Stomach (tissue), 4 donors: ENCODE data around the gene GDPD3.

ENCODE experiments used
- POLR2A ChIP-seq, 4 donors: fragments of 450-650 bp; IDR thresholded peaks; one replicate each; pipeline ENCODE4 v1.6.1; 2016; ENCODE audit warnings: antibody characterized with exemption in 4 of 4, control low read depth in 2 of 4, mild to moderate bottlenecking in 1 of 4, moderate library complexity in 1 of 4
- TF ChIP-seq, protein P1 (sequence below), 7 experiments: fragments of 450-650 bp in 4 of 7; fragments of 200-600 bp in 3 of 7; sonication (generic) in 3 of 7; IDR thresholded peaks; one replicate each; pipeline ENCODE4 v1.5.1; 2016 to 2019; ENCODE audit warnings: antibody characterized with exemption in 7 of 7, control low read depth in 2 of 7, mild to moderate bottlenecking in 1 of 7

DNA sequence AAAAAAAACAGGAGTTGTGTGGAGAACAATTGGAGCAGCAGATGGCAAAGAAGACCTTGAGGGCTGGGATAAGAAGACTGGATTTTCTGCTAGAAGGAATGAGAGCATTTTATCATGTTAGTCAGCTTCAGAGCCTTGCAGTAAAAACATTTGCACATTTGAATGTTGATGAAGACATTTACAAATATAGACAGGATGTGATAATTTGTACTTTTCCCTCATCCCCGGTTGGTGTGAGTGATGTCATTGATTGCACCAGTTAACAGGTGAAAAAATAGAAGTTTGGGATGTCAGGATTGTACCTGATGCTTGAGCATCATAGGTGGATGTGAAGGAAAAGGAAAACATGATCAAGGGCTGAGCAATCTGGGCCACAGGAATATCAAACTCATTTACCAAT lies 32.3 kb upstream of the GDPD3 start:
- TF ChIP-seq, protein P1, sequence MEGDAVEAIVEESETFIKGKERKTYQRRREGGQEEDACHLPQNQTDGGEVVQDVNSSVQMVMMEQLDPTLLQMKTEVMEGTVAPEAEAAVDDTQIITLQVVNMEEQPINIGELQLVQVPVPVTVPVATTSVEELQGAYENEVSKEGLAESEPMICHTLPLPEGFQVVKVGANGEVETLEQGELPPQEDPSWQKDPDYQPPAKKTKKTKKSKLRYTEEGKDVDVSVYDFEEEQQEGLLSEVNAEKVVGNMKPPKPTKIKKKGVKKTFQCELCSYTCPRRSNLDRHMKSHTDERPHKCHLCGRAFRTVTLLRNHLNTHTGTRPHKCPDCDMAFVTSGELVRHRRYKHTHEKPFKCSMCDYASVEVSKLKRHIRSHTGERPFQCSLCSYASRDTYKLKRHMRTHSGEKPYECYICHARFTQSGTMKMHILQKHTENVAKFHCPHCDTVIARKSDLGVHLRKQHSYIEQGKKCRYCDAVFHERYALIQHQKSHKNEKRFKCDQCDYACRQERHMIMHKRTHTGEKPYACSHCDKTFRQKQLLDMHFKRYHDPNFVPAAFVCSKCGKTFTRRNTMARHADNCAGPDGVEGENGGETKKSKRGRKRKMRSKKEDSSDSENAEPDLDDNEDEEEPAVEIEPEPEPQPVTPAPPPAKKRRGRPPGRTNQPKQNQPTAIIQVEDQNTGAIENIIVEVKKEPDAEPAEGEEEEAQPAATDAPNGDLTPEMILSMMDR (IDR thresholded peaks at IDR 0.05), result no peak
- no peak for TF ChIP-seq POLR2A (IDR thresholded peaks at IDR 0.05)
